GM12878 (cell line): ENCODE results near the gene CCDC150. TPM values are rescaled to one million over a fixed set of nuclear protein-coding genes. Genes with fewer than 3 reads are reported as not detected.

ENCODE experiments used
- ATAC-seq: fragments of 200-7000 bp; cut with Tn5 transposase; 3 replicates; pipeline ENCODE4 v1.9.1; 2020; ENCODE audit warnings: mild to moderate bottlenecking, moderate library complexity
- BruUV-seq: library from RNA; stranded (reverse); fragments of 400-500 nt; replicated peaks from 2 replicates; lab custom pipeline; 2021; lab: Mats Ljungman, UMichigan
- CTCF ChIA-PET: fragments of 300-600 bp; sonication (Branson Sonifier 250); formaldehyde crosslinking; extraction: SDS; loops from one replicate; lab custom pipeline; 2021; ENCODE audit warnings: inconsistent platforms; lab: Yijun Ruan, JAX
- POLR2A ChIA-PET: fragments of 350-600 bp; formaldehyde crosslinking; extraction: SDS; loops from one replicate; lab custom pipeline; 2021; ENCODE audit warnings: inconsistent platforms; lab: Charles Lee
- RAD21 ChIA-PET: fragments of 300-600 bp; sonication (Branson Sonifier 250); formaldehyde crosslinking; loops from one replicate; lab custom pipeline; 2023; ENCODE audit warnings: antibody characterized with exemption; ENCODE audit not compliant: unreplicated experiment; lab: Charles Lee
- SMC1A ChIA-PET: fragments of 300-600 bp; sonication (Branson Sonifier 250); formaldehyde crosslinking; loops from one replicate; lab custom pipeline; 2023; ENCODE audit not compliant: unreplicated experiment, uncharacterized antibody; lab: Charles Lee
- DNase-seq: peaks from one replicate; pipeline ENCODE4 v3.0.0-alpha.2; 2011; ENCODE audit warnings: low read depth, low spot score
- FAIRE-seq: peaks from 3 replicates; lab custom pipeline; 2011; peaks lifted over from hg19 to GRCh38; lab: Jason Lieb, UNC
- H2AFZ ChIP-seq: 2 replicates; pipeline ENCODE4 v1.6.0; 2011; ENCODE audit warnings: low read depth, low read length, control low read depth; ENCODE audit not compliant: control insufficient read depth
- H3K27ac ChIP-seq: 2 replicates; pipeline ENCODE4 v1.5.1; 2011; ENCODE audit warnings: control low read depth; ENCODE audit not compliant: control insufficient read depth, insufficient read depth
- H3K27me3 ChIP-seq, 2 experiments: replicated peaks in 1 of 2; 2 replicates each; pipeline versions ENCODE4 v1.6.0 to v1.6.1; 2011; ENCODE audit warnings: low read length in 1 of 2; ENCODE audit not compliant: control insufficient read depth in 2 of 2, insufficient read depth in 2 of 2
- H3K36me3 ChIP-seq, 2 experiments: 2 replicates each; pipeline ENCODE4 v1.5.1; 2011; ENCODE audit warnings: low read length in 1 of 2; ENCODE audit not compliant: control insufficient read depth in 2 of 2, insufficient read depth in 2 of 2
- H3K4me1 ChIP-seq: 2 replicates; pipeline ENCODE4 v1.6.1; 2011; ENCODE audit warnings: mild to moderate bottlenecking, low read length, moderate library complexity, mixed read lengths; ENCODE audit not compliant: control insufficient read depth, insufficient read depth
- H3K4me2 ChIP-seq: 2 replicates; pipeline ENCODE4 v1.6.0; 2011; ENCODE audit warnings: control low read depth; ENCODE audit not compliant: control insufficient read depth, insufficient read depth
- H3K4me3 ChIP-seq: fragments of 200-600 bp; sonication (generic); 2 replicates; pipeline ENCODE4 v1.5.1; 2016
- H3K79me2 ChIP-seq: 2 replicates; pipeline ENCODE4 v1.6.0; 2011; ENCODE audit warnings: low read length; ENCODE audit not compliant: control insufficient read depth, insufficient read depth
- H3K9ac ChIP-seq: 2 replicates; pipeline ENCODE4 v1.8.0; 2011; ENCODE audit warnings: low read length, control low read depth, mixed read lengths; ENCODE audit not compliant: control insufficient read depth, insufficient read depth
- H3K9me3 ChIP-seq: replicated peaks from 3 replicates; pipeline ENCODE4 v1.5.1; 2011; ENCODE audit warnings: mild to moderate bottlenecking, low read length; ENCODE audit not compliant: control insufficient read depth, insufficient read depth
- H4K20me1 ChIP-seq: 2 replicates; pipeline ENCODE4 v1.6.0; 2011; ENCODE audit not compliant: control insufficient read depth, insufficient read depth
- ATF7 ChIP-seq: fragments of 450-650 bp; IDR thresholded peaks from 2 replicates; pipeline ENCODE4 v1.6.1; 2016; ENCODE audit warnings: low read depth, mild to moderate bottlenecking
- BCL3 ChIP-seq: IDR thresholded peaks from 2 replicates; pipeline ENCODE4 v1.6.1; 2011; ENCODE audit warnings: borderline replicate concordance, low read depth, mild to moderate bottlenecking, moderate library complexity, low read length; ENCODE audit not compliant: insufficient read depth, poor library complexity, severe bottlenecking
- EGR1 ChIP-seq, 2 experiments: IDR thresholded peaks; 1 replicate in 1 of 2; 2 replicates in 1 of 2; pipeline ENCODE4 v1.6.1; 2011 to 2012; ENCODE audit warnings: low read depth in 2 of 2, low read length in 2 of 2, borderline replicate concordance in 1 of 2, mild to moderate bottlenecking in 1 of 2, moderate library complexity in 1 of 2
- GATAD2B ChIP-seq: fragments of 450-650 bp; conservative IDR thresholded peaks from 2 replicates; pipeline ENCODE4 v1.6.1; 2017; ENCODE audit warnings: low read depth, mild to moderate bottlenecking, moderate library complexity
- KAT2A ChIP-seq: conservative IDR thresholded peaks from 2 replicates; pipeline ENCODE4 v1.6.1; 2011; ENCODE audit warnings: low read depth, low read length; ENCODE audit not compliant: control insufficient read depth
- NFIC ChIP-seq: IDR thresholded peaks from 2 replicates; pipeline ENCODE4 v1.6.1; 2012; ENCODE audit warnings: low read depth, mild to moderate bottlenecking, inconsistent platforms, low read length, moderate library complexity
- NKRF ChIP-seq: fragments of 450-650 bp; conservative IDR thresholded peaks from 2 replicates; pipeline ENCODE4 v1.6.1; 2017; ENCODE audit warnings: mild to moderate bottlenecking, moderate library complexity
- NR2C1 ChIP-seq: fragments of 450-650 bp; IDR thresholded peaks from 2 replicates; pipeline ENCODE4 v1.6.1; 2017; ENCODE audit warnings: antibody characterized with exemption, mild to moderate bottlenecking, moderate library complexity
- SIN3A ChIP-seq: IDR thresholded peaks from 2 replicates; pipeline ENCODE4 v1.6.1; 2012; ENCODE audit warnings: low read depth, low read length, improper control_type of control experiment
- STAT1 ChIP-seq: fragments of 450-650 bp; conservative IDR thresholded peaks from 2 replicates; pipeline ENCODE4 v1.6.1; 2014; ENCODE audit warnings: antibody characterized with exemption, mild to moderate bottlenecking
- TBL1XR1 ChIP-seq: IDR thresholded peaks from 2 replicates; pipeline ENCODE4 v1.6.1; 2012; ENCODE audit warnings: low read depth, low read length, improper control_type of control experiment
- USF2 ChIP-seq: IDR thresholded peaks from 2 replicates; pipeline ENCODE4 v1.6.1; 2011; ENCODE audit warnings: low read depth, low read length, improper control_type of control experiment, borderline replicate concordance
- ZNF274 ChIP-seq: IDR thresholded peaks from one replicate; pipeline ENCODE4 v1.8.0; 2011; ENCODE audit not compliant: insufficient read length, insufficient read depth
- ZNF592 ChIP-seq: fragments of 450-650 bp; IDR thresholded peaks from 2 replicates; pipeline ENCODE4 v1.6.1; 2017; ENCODE audit warnings: mild to moderate bottlenecking, moderate library complexity
- ZZZ3 ChIP-seq: IDR thresholded peaks from 2 replicates; pipeline ENCODE4 v1.6.1; 2011; ENCODE audit warnings: low read depth; ENCODE audit not compliant: control insufficient read depth, insufficient read length
- in situ Hi-C: fragments of 300-500 bp; cut with MboI; formaldehyde crosslinking; loops from 9 replicates; pipeline ENCODE4 v1.14.3; 2018; ENCODE audit warnings: mixed read lengths
- intact Hi-C: fragments of 100-400 bp; cut with micrococcal nuclease; formaldehyde crosslinking; loops from one replicate; pipeline ENCODE4 v1.14.2; 2022; ENCODE audit not compliant: unreplicated experiment
- polyA plus RNA-seq, 11 experiments: library from polyadenylated mRNA; depleted of rRNA in 4 of 11; unstranded in 6 of 11; stranded (reverse) in 5 of 11; fragments of >200 nt; fragmentation: Nextera tagmentation in 4 of 11; fragmentation: Illumina TruSeq in 1 of 11; extraction: Ambion mirVana in 4 of 11; extraction: Trizol in 1 of 11; gene quantifications; 1 replicate in 1 of 11; 2 replicates in 10 of 11; pipeline versions ENCODE4 v1.2.1 to v1.2.3, GENCODE V29; 2011 to 2016; ENCODE audit warnings: inconsistent platforms in 2 of 11, missing spikeins in 2 of 11, low read depth in 1 of 11
- total RNA-seq, 4 experiments: library from RNA; depleted of rRNA in 3 of 4; stranded (reverse); fragments of >200 nt in 3 of 4; fragmentation: Illumina TruSeq in 1 of 4; extraction: Trizol in 1 of 4; gene quantifications; 2 replicates each; pipeline versions ENCODE4 v1.2.1 to v1.2.3, GENCODE V29; 2013 to 2021

Gene CCDC150
- total and polyA plus RNA-seq, 10 of the 15 experiments (the other 5 are each of a cell fraction or from before 2014, with no cell fraction given): 11.6 to 27.7 (median 19.6) TPM

- Histone ChIP-seq H3K79me2 (no peaks in the 10 kb centered on the region), H3K9ac (no peak overlapping the region), H3K36me3 (no peaks in the 10 kb centered on the region; a peak in 1 of 4 replicates), H3K4me1 (no peaks in the 10 kb centered on the region), H2AFZ (no peak overlapping the region), H3K4me2 (no peak overlapping the region), H3K9me3 (no peaks in the 10 kb centered on the region), H3K27me3 (no peaks in the 10 kb centered on the region), H4K20me1 (no peaks in the 10 kb centered on the region), H3K27ac (no peak overlapping the region), H3K4me3 (no peak overlapping the region)
- no TSS peak for BruUV-seq
- intact Hi-C loops: no loop called here
- in situ Hi-C loops: no loop called here
- SMC1A ChIA-PET: no interaction called here
- no peak for DNase-seq
- ATAC-seq: no peak
- no peak for FAIRE-seq
- RAD21 ChIA-PET: no interaction called here
- CTCF ChIA-PET: no interaction called here
- POLR2A ChIA-PET: no interaction called here
- TF ChIP-seq KAT2A: no peak
- TF ChIP-seq NKRF: no peak
- no peak for TF ChIP-seq ZNF274
- no peak for TF ChIP-seq USF2
- TF ChIP-seq NR2C1: no peak
- no peak for TF ChIP-seq GATAD2B
- no peak for TF ChIP-seq TBL1XR1
- TF ChIP-seq ZZZ3: no peak
- no peak for TF ChIP-seq STAT1
- TF ChIP-seq EGR1 (IDR thresholded peaks at IDR 0.05; ENCODE audit: borderline replicate concordance in 1 of 2, low read depth in 2 of 2, low read length in 2 of 2): no peak
- no peak for TF ChIP-seq SIN3A
- TF ChIP-seq ZNF592: no peak
- no peak for TF ChIP-seq BCL3
- TF ChIP-seq NFIC: no peak
- TF ChIP-seq ATF7: no peak
Measured at GRCh38 chr2:196703695-196704094, 64.2 kb downstream of the CCDC150 start.
